ENCODE measurements around the gene SSH3.

DNA sequence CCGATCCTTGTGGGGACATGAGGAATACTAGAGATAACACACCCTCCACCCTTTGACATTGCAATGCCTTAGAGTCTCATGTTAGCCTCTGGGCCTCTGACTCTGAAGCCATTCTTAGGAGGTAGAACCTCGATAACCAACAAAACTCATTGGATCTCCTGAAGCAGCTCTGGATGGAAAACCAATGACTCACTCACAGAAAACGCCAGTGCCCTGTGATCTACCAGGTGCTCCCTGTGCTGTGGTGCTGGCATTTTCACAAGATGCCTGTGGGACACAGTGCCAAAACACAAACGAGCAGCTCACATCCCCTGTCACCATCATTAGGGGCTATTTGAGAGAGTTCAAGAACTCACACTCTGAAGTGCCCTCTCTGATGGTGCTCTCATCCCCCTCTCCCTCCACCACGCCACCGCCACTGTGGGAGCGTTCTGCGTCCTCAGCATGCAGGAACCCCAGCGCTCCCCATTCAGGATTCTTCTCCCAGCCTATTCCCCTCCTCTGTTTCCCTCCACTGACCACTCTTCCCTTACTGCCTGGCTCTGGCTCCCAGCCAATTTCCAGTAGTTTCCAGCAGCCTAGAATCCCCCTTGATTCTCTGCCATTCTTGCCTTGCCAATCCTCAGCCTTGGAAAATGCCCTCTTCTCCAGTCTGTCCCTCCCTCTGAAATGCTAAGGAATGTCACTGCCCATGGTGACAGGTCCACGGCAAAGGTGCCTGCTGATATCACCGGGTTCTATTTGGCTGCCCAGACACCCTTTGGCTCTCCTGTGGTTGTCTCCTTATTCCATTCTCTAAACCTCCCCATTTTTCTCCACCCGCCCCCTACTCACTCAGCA lies 54.7 kb downstream of the SSH3 start:
- TF ChIP-seq, protein P1, sequence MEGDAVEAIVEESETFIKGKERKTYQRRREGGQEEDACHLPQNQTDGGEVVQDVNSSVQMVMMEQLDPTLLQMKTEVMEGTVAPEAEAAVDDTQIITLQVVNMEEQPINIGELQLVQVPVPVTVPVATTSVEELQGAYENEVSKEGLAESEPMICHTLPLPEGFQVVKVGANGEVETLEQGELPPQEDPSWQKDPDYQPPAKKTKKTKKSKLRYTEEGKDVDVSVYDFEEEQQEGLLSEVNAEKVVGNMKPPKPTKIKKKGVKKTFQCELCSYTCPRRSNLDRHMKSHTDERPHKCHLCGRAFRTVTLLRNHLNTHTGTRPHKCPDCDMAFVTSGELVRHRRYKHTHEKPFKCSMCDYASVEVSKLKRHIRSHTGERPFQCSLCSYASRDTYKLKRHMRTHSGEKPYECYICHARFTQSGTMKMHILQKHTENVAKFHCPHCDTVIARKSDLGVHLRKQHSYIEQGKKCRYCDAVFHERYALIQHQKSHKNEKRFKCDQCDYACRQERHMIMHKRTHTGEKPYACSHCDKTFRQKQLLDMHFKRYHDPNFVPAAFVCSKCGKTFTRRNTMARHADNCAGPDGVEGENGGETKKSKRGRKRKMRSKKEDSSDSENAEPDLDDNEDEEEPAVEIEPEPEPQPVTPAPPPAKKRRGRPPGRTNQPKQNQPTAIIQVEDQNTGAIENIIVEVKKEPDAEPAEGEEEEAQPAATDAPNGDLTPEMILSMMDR (IDR thresholded peaks at IDR 0.05; ENCODE audit: low read depth, low read length): no peak
- no peak for TF ChIP-seq EZH2phosphoT487 (IDR thresholded peaks at IDR 0.05; ENCODE audit: low read depth)
